ENCODE results near the gene C8A.

Gene C8A

GRCh38 chr1:56836359-56836758 lies 18.2 kb upstream of the C8A start:
- in situ Hi-C loops (cut with MboI; ENCODE audit: low sequenced_read_pairs) = loop anchor here (25.0 kb wide), 1 partner anchor 176 kb away; no protein-coding TSS in a partner anchor

GRCh38 chr1:56837244-56837939 lies 17.2 kb upstream of the C8A start:
- in situ Hi-C loops (cut with MboI; ENCODE audit: low sequenced_read_pairs) = loop anchor here (25.0 kb wide), 1 partner anchor 175 kb away; no protein-coding TSS in a partner anchor

GRCh38 chr1:56838759-56839158 lies 15.8 kb upstream of the C8A start:
- in situ Hi-C loops (cut with MboI; ENCODE audit: low sequenced_read_pairs) = loop anchor here (25.0 kb wide), 1 partner anchor 174 kb away; no protein-coding TSS in a partner anchor

GRCh38 chr1:56843544-56843943 lies 11.1 kb upstream of the C8A start:
- in situ Hi-C loops (cut with MboI; ENCODE audit: low sequenced_read_pairs) = loop anchor here (25.0 kb wide), 1 partner anchor 169 kb away; no protein-coding TSS in a partner anchor

- in situ Hi-C loops (cut with MboI; ENCODE audit: low sequenced_read_pairs) = loop anchor here (25.0 kb wide), 1 partner anchor 168 kb away; no protein-coding TSS in a partner anchor
These were observed 10.0 kb upstream of the C8A start for GRCh38 chr1:56844545-56845136.

- in situ Hi-C loops (cut with MboI; ENCODE audit: low sequenced_read_pairs) = loop anchor here (25.0 kb wide), 1 partner anchor 167 kb away; no protein-coding TSS in a partner anchor
These were observed 9.3 kb upstream of the C8A start for GRCh38 chr1:56845343-56845742.

GRCh38 chr1:56849750-56850149 lies 4.8 kb upstream of the C8A start:
- in situ Hi-C loops (cut with MboI; ENCODE audit: low sequenced_read_pairs) = loop anchor here (25.0 kb wide), 1 partner anchor 163 kb away; no protein-coding TSS in a partner anchor

- in situ Hi-C loops (cut with MboI; ENCODE audit: low sequenced_read_pairs) = no loop called here
These were observed 4.2 kb upstream of the C8A start for GRCh38 chr1:56850411-56850810.

- in situ Hi-C loops (cut with MboI; ENCODE audit: low sequenced_read_pairs) = no loop called here
These were observed 3.7 kb upstream of the C8A start for GRCh38 chr1:56850922-56851321.

GRCh38 chr1:56852476-56852875 lies 2.1 kb upstream of the C8A start:
- in situ Hi-C loops (cut with MboI; ENCODE audit: low sequenced_read_pairs) = no loop called here

GRCh38 chr1:56855190-56855589 lies 593 bp downstream of the C8A start:
- in situ Hi-C loops (cut with MboI; ENCODE audit: low sequenced_read_pairs) = no loop called here

- in situ Hi-C loops (cut with MboI; ENCODE audit: low sequenced_read_pairs) = no loop called here
These were observed 1.6 kb downstream of the C8A start for GRCh38 chr1:56856186-56856585.

GRCh38 chr1:56859287-56859686 lies 4.7 kb downstream of the C8A start:
- in situ Hi-C loops (cut with MboI; ENCODE audit: low sequenced_read_pairs) = no loop called here

GRCh38 chr1:56863265-56863992 lies 8.8 kb downstream of the C8A start:
- in situ Hi-C loops (cut with MboI; ENCODE audit: low sequenced_read_pairs) = no loop called here

- in situ Hi-C loops (cut with MboI; ENCODE audit: low sequenced_read_pairs) = no loop called here
These were observed 9.8 kb downstream of the C8A start for GRCh38 chr1:56864430-56864829.

GRCh38 chr1:56866656-56867055 lies 12.1 kb downstream of the C8A start:
- in situ Hi-C loops (cut with MboI; ENCODE audit: low sequenced_read_pairs) = no loop called here

GRCh38 chr1:56867491-56867890 lies 12.9 kb downstream of the C8A start:
- in situ Hi-C loops (cut with MboI; ENCODE audit: low sequenced_read_pairs) = no loop called here

- in situ Hi-C loops (cut with MboI; ENCODE audit: low sequenced_read_pairs) = no loop called here
These were observed 14.2 kb downstream of the C8A start for GRCh38 chr1:56868761-56869160.

GRCh38 chr1:56872597-56872996 lies 18.0 kb downstream of the C8A start:
- in situ Hi-C loops (cut with MboI; ENCODE audit: low sequenced_read_pairs) = no loop called here

GRCh38 chr1:56873213-56873612 lies 18.6 kb downstream of the C8A start:
- in situ Hi-C loops (cut with MboI; ENCODE audit: low sequenced_read_pairs) = no loop called here

- in situ Hi-C loops (cut with MboI; ENCODE audit: low sequenced_read_pairs) = no loop called here
These were observed 20.1 kb downstream of the C8A start for GRCh38 chr1:56874689-56875088.

- in situ Hi-C loops (cut with MboI; ENCODE audit: low sequenced_read_pairs) = no loop called here
These were observed 23.4 kb downstream of the C8A start for GRCh38 chr1:56877973-56878372.
